ENCODE results near the gene TUT1. TPM values are rescaled to one million over a fixed set of nuclear protein-coding genes. Genes with fewer than 3 reads are reported as not detected.
A peak's percentile ranks its signal among the peaks of the same experiment; 100 is the strongest.

Gene TUT1
- total and polyA plus RNA-seq, 9 donors, result 7.8 to 16.9 (median 14.7) TPM

GRCh38 chr11:62579252-62579651, 12.1 kb downstream of the TUT1 start:
- Histone ChIP-seq H3K36me3 (ENCODE audit: control insufficient read depth, insufficient read depth, low read length) (peaks cover 54% of the 10 kb centered on the region), H3K27ac (ENCODE audit: low read length) (no peak overlapping the region), H3K27me3 (ENCODE audit: control insufficient read depth, insufficient read depth, low read length) (no peaks in the 10 kb centered on the region), H3K9me3 (replicated peaks; ENCODE audit: control insufficient read depth, low read depth, low read length) (no peaks in the 10 kb centered on the region), H3K4me1 (ENCODE audit: control insufficient read depth, insufficient read depth, low read length) (peaks cover 19% of the 10 kb centered on the region), H3K4me3 (ENCODE audit: low read length) (no peak overlapping the region)
- DNase-seq, result no peak
- no CpG with 5 or more reads among the region's 2 CpGs for WGBS (ENCODE audit: insufficient coverage)

- WGBS (ENCODE audit: insufficient coverage), result 98% methylated on average over 10 of the region's 11 CpGs
- peaks cover 51% of the 10 kb centered on the region for H3K36me3 ChIP-seq (ENCODE audit: control insufficient read depth, insufficient read depth, low read length)
- H3K27ac ChIP-seq (ENCODE audit: low read length), result no peak overlapping the region
These were observed 12.8 kb downstream of the TUT1 start for GRCh38 chr11:62578541-62578940.

GRCh38 chr11:62577046-62577714, 14.1 kb downstream of the TUT1 start:
- peaks cover 47% of the 10 kb centered on the region for H3K36me3 ChIP-seq (ENCODE audit: control insufficient read depth, insufficient read depth, low read length)
- peaks cover 23% of the 10 kb centered on the region for H3K4me1 ChIP-seq (ENCODE audit: control insufficient read depth, insufficient read depth, low read length)
- WGBS (ENCODE audit: insufficient coverage), result 66% methylated on average over 8 of the region's 12 CpGs
- H3K9me3 ChIP-seq (replicated peaks; ENCODE audit: control insufficient read depth, low read depth, low read length), result no peaks in the 10 kb centered on the region
- no peaks in the 10 kb centered on the region for H3K27me3 ChIP-seq (ENCODE audit: control insufficient read depth, insufficient read depth, low read length)
- peak overlapping the region; percentile 86 for H3K27ac ChIP-seq (ENCODE audit: low read length)
- peak; percentile 69 for DNase-seq
- H3K4me3 ChIP-seq (ENCODE audit: low read length), result no peak overlapping the region

More at GRCh38 chr11:62578541-62578940, 12.8 kb downstream of the TUT1 start:
- no peaks in the 10 kb centered on the region for H3K27me3 ChIP-seq (ENCODE audit: control insufficient read depth, insufficient read depth, low read length)
- peaks cover 19% of the 10 kb centered on the region for H3K4me1 ChIP-seq (ENCODE audit: control insufficient read depth, insufficient read depth, low read length)
- H3K4me3 ChIP-seq (ENCODE audit: low read length), result no peak overlapping the region
- no peaks in the 10 kb centered on the region for H3K9me3 ChIP-seq (replicated peaks; ENCODE audit: control insufficient read depth, low read depth, low read length)
- DNase-seq, result no peak

GRCh38 chr11:62575837-62576236, 15.5 kb downstream of the TUT1 start:
- no peaks in the 10 kb centered on the region for H3K27me3 ChIP-seq (ENCODE audit: control insufficient read depth, insufficient read depth, low read length)
- WGBS (ENCODE audit: insufficient coverage), result 78% methylated on average over 13 of the region's 14 CpGs
- peak overlapping the region; percentile 86 for H3K27ac ChIP-seq (ENCODE audit: low read length)
- peaks cover 50% of the 10 kb centered on the region for H3K36me3 ChIP-seq (ENCODE audit: control insufficient read depth, insufficient read depth, low read length)
- H3K9me3 ChIP-seq (replicated peaks; ENCODE audit: control insufficient read depth, low read depth, low read length), result no peaks in the 10 kb centered on the region
- H3K4me3 ChIP-seq (ENCODE audit: low read length), result no peak overlapping the region
- DNase-seq, result no peak
- H3K4me1 ChIP-seq (ENCODE audit: control insufficient read depth, insufficient read depth, low read length), result peaks cover 26% of the 10 kb centered on the region

GRCh38 chr11:62575156-62575555, 16.2 kb downstream of the TUT1 start:
- no peaks in the 10 kb centered on the region for H3K27me3 ChIP-seq (ENCODE audit: control insufficient read depth, insufficient read depth, low read length)
- no peaks in the 10 kb centered on the region for H3K9me3 ChIP-seq (replicated peaks; ENCODE audit: control insufficient read depth, low read depth, low read length)
- DNase-seq, result peak; percentile 41
- WGBS (ENCODE audit: insufficient coverage), result 32% methylated on average over 16 of the region's 17 CpGs
- peaks cover 55% of the 10 kb centered on the region for H3K36me3 ChIP-seq (ENCODE audit: control insufficient read depth, insufficient read depth, low read length)
- peaks cover 26% of the 10 kb centered on the region for H3K4me1 ChIP-seq (ENCODE audit: control insufficient read depth, insufficient read depth, low read length)
- peak overlapping the region; percentile 98 for H3K27ac ChIP-seq (ENCODE audit: low read length)
- H3K4me3 ChIP-seq (ENCODE audit: low read length), result peak overlapping the region; percentile 73

- Histone ChIP-seq H3K27ac (ENCODE audit: low read length) (peak overlapping the region; percentile 98), H3K4me3 (ENCODE audit: low read length) (peak overlapping the region; percentile 73), H3K36me3 (ENCODE audit: control insufficient read depth, insufficient read depth, low read length) (peaks cover 56% of the 10 kb centered on the region), H3K4me1 (ENCODE audit: control insufficient read depth, insufficient read depth, low read length) (peaks cover 26% of the 10 kb centered on the region), H3K27me3 (ENCODE audit: control insufficient read depth, insufficient read depth, low read length) (no peaks in the 10 kb centered on the region), H3K9me3 (replicated peaks; ENCODE audit: control insufficient read depth, low read depth, low read length) (no peaks in the 10 kb centered on the region)
- WGBS (ENCODE audit: insufficient coverage), result 0% methylated on average over 32 of the region's 33 CpGs
- peak; percentile 81 for DNase-seq
These were observed 16.8 kb downstream of the TUT1 start for GRCh38 chr11:62574363-62575071.

GRCh38 chr11:62573592-62574362, 17.5 kb downstream of the TUT1 start, which contains the start of gene EEF1G:
TSS of gene EEF1G (minus strand) at chr11:62573891. CDS start at chr11:62573842, 49 bp downstream.
- 0% methylated on average over 38 of the region's 46 CpGs for WGBS (ENCODE audit: insufficient coverage)
- Histone ChIP-seq H3K4me3 (ENCODE audit: low read length) (peak within 1 kb of the TSS; percentile 91), H3K27me3 (ENCODE audit: control insufficient read depth, insufficient read depth, low read length) (no peaks in the 10 kb centered on the region), H3K9me3 (replicated peaks; ENCODE audit: control insufficient read depth, low read depth, low read length) (no peaks in the 10 kb centered on the region), H3K36me3 (ENCODE audit: control insufficient read depth, insufficient read depth, low read length) (peaks cover 57% of the 10 kb centered on the region), H3K4me1 (ENCODE audit: control insufficient read depth, insufficient read depth, low read length) (peaks cover 26% of the 10 kb centered on the region), H3K27ac (ENCODE audit: low read length) (peak within 1 kb of the TSS; percentile 98)
- DNase-seq, result peak; percentile 100

GRCh38 chr11:62573006-62573591, 18.2 kb downstream of the TUT1 start:
- WGBS (ENCODE audit: insufficient coverage), result 0% methylated on average over 33 of the region's 33 CpGs
- H3K9me3 ChIP-seq (replicated peaks; ENCODE audit: control insufficient read depth, low read depth, low read length), result no peaks in the 10 kb centered on the region
- H3K27ac ChIP-seq (ENCODE audit: low read length), result peak overlapping the region; percentile 92
- H3K36me3 ChIP-seq (ENCODE audit: control insufficient read depth, insufficient read depth, low read length), result peaks cover 56% of the 10 kb centered on the region
- no peak for DNase-seq
- H3K4me1 ChIP-seq (ENCODE audit: control insufficient read depth, insufficient read depth, low read length), result peaks cover 26% of the 10 kb centered on the region
- no peaks in the 10 kb centered on the region for H3K27me3 ChIP-seq (ENCODE audit: control insufficient read depth, insufficient read depth, low read length)
- H3K4me3 ChIP-seq (ENCODE audit: low read length), result peak overlapping the region; percentile 91

GRCh38 chr11:62572431-62572830, 18.9 kb downstream of the TUT1 start:
- Histone ChIP-seq H3K27me3 (ENCODE audit: control insufficient read depth, insufficient read depth, low read length) (no peaks in the 10 kb centered on the region), H3K4me3 (ENCODE audit: low read length) (peak overlapping the region; percentile 91), H3K4me1 (ENCODE audit: control insufficient read depth, insufficient read depth, low read length) (peaks cover 26% of the 10 kb centered on the region), H3K27ac (ENCODE audit: low read length) (peak overlapping the region; percentile 92), H3K9me3 (replicated peaks; ENCODE audit: control insufficient read depth, low read depth, low read length) (no peaks in the 10 kb centered on the region), H3K36me3 (ENCODE audit: control insufficient read depth, insufficient read depth, low read length) (peaks cover 57% of the 10 kb centered on the region)
- WGBS (ENCODE audit: insufficient coverage), result 75% methylated on average over 7 of the region's 12 CpGs
- DNase-seq, result no peak

Data from muscle of leg (tissue), 11 donors.